HG03175 (cell line): ENCODE measurements around the gene PPP1R12B.
"Not testable (repeated sequence)": the region's sequence is repeated elsewhere in the genome, so short reads cannot be mapped to it uniquely, and the experiment has no call there.

ENCODE experiments used
- ATAC-seq: cut with Tn5 transposase; IDR thresholded peaks from one replicate; pipeline ENCODE4 v1.9.1; 2021; ENCODE audit warnings: mild to moderate bottlenecking, moderate library complexity; ENCODE audit not compliant: unreplicated experiment

PPP1R12B gene

DNA sequence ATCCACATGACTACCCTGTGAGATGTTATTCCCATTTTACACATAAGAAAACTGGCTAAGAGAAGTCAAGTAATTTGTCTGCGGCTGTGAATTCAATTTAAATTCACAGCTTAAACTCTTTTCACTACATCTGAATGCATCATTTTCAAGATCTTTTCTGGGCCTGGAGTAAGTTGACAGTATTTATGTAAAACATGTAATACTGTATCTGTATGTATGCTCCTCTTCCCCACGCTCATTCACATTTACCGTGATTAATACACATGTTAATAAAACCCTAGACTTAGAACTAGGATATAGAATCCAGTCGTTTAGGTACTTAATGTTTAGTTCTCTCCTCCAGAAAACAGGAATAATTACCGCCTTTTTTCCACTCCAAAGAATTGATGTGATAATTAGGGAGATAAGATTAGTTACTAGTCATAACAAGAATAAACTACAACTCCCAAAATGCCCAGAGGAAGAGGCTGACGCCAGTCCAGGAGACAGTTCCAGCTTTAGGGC is 442 bp upstream of the PPP1R12B start:
- ATAC-seq: no peak

DNA sequence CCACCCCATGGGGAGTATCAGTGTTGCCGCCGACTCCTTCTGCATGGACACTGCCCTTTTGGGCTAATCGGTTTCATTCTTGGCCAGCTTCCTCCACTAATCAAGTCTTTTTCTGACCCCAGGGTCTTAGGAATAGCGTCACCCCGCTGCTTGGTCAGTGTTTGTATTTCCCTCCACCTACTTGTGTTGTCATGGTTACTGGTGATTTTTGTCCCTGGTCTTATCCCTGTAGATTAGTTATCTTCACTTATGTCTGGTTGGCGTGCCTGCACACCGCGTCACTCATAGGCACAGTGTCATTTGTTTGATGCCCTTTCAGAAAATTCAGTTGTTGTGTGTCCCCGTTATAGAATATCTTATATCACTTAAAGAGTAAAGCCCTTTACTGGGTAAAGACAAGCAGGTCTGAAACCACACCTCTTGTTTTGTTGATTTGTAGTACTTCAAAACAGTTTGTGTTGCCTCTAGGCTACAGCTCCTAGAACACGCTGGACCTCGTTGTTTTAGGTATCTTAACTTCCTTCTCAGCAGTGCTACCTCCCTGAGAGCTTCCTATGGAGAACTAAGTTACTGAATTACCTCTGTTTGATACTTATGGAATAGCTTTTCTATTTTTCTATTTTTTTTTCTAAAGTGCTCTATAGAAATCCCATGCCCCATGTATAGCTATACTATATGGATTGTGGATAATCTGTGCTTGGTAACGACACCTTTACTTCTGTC is 868 bp downstream of the PPP1R12B start:
- ATAC-seq: peak; percentile 14

DNA sequence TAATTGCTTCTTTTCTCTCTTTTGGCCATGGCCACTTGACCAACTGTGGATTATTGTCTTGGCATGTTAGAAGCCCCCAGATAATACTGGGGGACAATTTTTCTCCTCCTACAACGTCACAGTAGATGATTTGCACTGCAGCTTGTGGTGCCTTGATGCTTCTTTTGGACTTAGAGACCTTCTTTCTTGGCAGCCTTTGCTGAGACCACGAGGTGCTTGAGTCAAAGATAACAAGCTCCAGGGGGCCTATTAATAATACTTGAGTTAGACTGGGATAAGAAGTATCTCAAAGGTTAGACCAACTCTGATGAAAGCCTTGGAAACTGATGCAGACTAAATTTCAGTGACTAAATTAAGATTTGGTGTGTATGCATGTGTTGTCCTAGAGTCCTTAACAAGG is 3.2 kb downstream of the PPP1R12B start:
- ATAC-seq: no peak

DNA sequence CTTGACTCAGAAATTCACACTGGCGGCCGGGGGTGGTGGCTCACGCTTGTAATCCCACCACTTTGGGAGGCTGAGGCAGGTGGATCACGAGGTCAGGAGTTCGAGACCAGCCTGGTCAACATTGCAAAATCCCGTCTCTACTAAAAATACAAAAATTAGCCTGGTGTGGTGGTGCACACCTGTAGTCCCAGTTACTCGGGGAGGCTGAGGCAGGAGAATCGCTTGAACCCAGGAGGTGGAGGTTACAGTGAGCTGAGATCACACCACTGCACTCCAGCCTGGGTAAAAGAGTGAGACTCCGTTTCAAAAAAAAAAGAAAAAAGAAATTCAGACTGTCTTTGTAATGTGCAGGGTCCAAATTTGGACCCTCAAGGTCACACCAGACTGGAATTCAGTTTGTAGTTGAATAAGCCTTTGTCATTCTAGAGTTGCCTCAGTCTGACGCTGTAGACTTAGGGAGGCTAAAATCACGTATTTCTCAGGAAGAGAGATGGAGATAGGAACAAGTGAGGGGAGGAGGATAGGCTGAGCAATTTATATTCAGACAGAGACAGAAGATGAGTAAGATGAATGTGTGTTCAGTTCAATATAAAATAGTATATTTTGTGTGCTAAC is 4.2 kb downstream of the PPP1R12B start:
- not testable (repeated sequence) for ATAC-seq

DNA sequence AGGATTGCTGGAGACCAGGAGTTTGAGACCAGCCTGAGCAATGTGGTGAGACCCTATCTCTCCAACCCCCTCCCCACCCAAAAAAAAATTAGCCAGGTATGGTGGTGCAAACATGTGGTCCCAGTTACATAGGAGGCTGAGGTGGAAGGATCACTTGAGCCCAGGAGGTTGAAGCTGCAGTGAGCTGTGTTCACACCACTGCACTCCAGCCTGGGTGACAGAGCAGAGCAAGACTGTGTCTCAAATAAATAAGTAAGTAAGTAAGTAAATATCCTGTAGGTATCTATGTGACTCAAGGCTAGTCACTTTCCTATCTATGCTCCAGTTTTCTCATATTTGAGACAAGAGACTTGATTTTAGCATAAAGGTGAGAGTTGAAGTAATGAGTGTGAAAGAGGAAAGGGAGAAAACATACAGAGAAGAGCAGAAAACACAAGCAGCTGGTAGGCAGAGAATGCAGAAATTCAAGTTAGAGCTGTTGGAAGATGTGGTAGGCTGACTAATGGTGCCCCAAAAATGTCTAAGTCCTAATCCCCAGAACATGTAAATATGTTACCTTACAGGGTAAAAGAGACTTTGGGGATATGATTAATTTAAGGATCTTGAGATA is 7.5 kb downstream of the PPP1R12B start:
- ATAC-seq: no peak

DNA sequence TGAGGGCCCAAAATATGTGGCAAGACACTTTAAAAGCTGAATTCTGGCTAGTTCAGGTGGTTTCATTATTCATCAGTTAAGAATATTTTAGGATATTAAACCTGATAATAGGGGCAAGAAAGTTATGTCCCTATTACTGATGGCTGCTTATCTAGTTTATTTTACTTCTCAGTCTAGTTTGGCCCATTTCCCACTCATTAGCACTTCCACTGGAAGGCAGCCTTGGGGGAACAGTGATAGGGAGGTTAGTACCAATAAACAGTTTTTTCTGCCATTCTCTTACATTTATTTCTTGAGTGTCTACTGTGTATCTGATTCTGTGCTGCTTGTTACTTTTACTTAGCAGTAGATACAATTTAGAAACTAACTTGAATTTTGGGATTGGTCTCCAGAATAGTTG is 9.0 kb downstream of the PPP1R12B start:
- no peak for ATAC-seq

DNA sequence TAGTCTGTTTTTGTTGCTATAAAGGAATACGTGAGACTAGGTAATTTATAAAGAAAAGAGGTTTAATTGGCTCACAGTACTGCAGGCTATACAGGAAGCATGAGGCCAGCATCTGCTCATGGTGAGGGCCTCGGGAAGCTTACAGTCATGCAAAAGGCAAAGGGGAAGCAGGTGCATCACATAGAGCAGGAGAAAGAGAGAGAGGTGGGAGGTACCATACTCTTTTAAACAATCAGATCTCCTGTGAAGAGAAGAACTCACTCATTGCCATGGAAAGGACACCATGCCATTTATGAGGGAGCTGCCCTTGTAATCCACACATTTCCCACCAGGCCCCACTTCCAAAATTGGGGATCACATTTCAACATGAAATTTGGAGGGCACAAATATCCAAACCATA is 12.7 kb downstream of the PPP1R12B start:
- no peak for ATAC-seq

GRCh38 chr1:202361701-202362100 is 13.2 kb downstream of the PPP1R12B start:
- no peak for ATAC-seq

GRCh38 chr1:202362212-202362611 is 13.7 kb downstream of the PPP1R12B start:
- ATAC-seq: no peak

DNA sequence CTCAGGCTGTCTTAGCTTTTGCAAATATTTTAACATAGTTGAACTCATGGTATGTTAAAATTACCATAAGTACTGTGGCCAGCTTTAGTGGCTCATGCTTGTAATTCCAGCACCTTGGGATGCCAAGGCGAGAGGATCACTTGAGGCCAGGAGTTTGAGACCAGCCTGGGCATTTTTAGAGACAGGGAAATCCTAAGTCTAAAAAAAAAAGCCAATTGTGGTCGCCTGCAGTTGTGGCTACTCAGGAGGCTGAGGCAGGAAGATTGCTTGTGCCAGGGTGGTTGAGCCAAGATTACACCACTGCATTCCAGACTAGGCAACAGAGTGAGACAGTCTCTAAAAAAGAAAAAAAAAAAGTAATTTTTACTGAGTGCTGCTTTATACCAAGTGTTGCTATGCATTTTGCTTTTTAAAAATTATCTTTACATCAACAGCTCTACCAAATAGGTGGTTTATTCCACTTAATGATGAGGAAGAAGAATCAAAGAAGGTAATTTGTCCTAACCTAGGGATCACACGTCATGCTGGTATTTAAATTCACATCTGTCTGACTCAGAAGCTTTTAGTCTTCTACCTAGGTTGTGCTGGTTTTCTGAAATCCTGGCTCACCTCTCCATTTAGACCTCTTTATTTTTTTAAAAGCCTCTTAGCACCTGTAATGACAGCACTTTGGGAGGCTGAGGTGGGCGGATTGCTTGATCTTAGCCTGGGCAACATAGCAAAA is 16.8 kb downstream of the PPP1R12B start:
- no peak for ATAC-seq

- ATAC-seq: no peak
Measured at GRCh38 chr1:202367271-202367670, 18.8 kb downstream of the PPP1R12B start.

GRCh38 chr1:202370906-202371305 is 22.4 kb downstream of the PPP1R12B start:
- not testable (repeated sequence) for ATAC-seq

DNA sequence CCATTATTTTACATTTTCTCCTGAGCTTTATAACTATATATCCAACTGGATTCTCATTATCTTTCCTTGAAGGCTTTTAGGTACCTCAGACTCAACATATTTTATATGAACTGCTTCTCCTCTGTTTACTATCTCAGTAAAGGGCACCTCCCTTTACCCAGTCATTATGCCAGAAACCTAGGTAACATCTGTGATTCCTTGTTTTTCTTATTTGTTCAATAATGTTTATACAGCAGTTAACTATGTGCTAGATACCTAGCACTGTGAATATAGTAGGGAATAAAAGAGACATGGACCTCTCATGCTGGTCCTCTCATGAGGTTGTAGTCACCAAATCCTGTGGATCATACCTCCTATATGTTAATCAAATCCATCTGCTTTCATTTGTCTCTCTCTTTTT is 25.6 kb downstream of the PPP1R12B start:
- no peak for ATAC-seq

- not testable (repeated sequence) for ATAC-seq
Measured at GRCh38 chr1:202375175-202375574, 26.7 kb downstream of the PPP1R12B start.

- ATAC-seq: no peak
Measured at GRCh38 chr1:202376247-202376646, 27.7 kb downstream of the PPP1R12B start.

GRCh38 chr1:202379884-202380529 is 31.5 kb downstream of the PPP1R12B start:
- ATAC-seq: not testable (repeated sequence)

GRCh38 chr1:202380535-202380934 is 32.0 kb downstream of the PPP1R12B start:
- ATAC-seq: not testable (repeated sequence)

- ATAC-seq: not testable (repeated sequence)
Measured at GRCh38 chr1:202381867-202382266, 33.4 kb downstream of the PPP1R12B start.

GRCh38 chr1:202395831-202396230 is 47.3 kb downstream of the PPP1R12B start:
- not testable (repeated sequence) for ATAC-seq

- ATAC-seq: no peak
Measured at GRCh38 chr1:202397256-202397655, 48.8 kb downstream of the PPP1R12B start.

DNA sequence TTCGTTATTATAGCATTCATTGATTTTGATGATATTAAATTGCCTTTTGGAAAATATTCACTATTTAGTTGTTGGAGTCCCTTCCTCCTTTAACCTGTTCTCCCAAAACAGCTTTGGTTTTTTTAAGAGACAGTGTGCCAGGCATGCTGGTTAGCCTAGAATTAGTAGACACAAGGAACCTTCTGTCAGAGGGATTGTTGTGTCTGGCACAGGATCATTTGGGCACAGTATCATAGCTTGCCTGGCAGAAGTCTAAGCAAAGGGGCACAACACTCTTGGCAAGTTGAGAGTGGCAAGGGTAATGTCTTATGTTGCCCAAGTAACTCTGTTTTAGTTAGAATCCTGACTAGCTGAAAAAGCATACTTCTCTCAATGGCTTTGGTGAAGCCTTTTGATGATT is 49.9 kb downstream of the PPP1R12B start:
- ATAC-seq: not testable (repeated sequence)
